ENCODE data around the gene FHIP2A.

- TF ChIP-seq CTCF (IDR thresholded peaks at IDR 0.05; ENCODE audit: poor library complexity, severe bottlenecking) (no peak), REST (IDR thresholded peaks at IDR 0.05; ENCODE audit: borderline replicate concordance) (no peak), RAD21 (conservative IDR thresholded peaks at IDR 0.05) (no peak), MXI1 (conservative IDR thresholded peaks at IDR 0.05; ENCODE audit: poor library complexity, severe bottlenecking) (no peak), POLR2AphosphoS5 (IDR thresholded peaks at IDR 0.05) (no peak)
Measured at GRCh38 chr10:114808982-114809381, 12.6 kb upstream of the FHIP2A start.
